Neuronal stem cell (in vitro differentiated cells): Measurements from ENCODE around the gene GRIK4.

ENCODE experiments used
- DNase-seq: peaks from one replicate; pipeline ENCODE4 v3.0.0-alpha.2; 2013; ENCODE audit warnings: low spot score
- H2AFZ ChIP-seq: one replicate; pipeline ENCODE4 v1.6.1; 2013; ENCODE audit warnings: mild to moderate bottlenecking, low read length, inconsistent platforms
- H2AK5ac ChIP-seq: 2 replicates; pipeline ENCODE4 v1.6.1; 2013; ENCODE audit warnings: low read depth, mild to moderate bottlenecking, inconsistent platforms, low read length, moderate library complexity, mixed read lengths
- H2BK120ac ChIP-seq: 2 replicates; pipeline ENCODE4 v1.6.1; 2013; ENCODE audit warnings: low read depth, mild to moderate bottlenecking, inconsistent platforms, low read length, moderate library complexity, mixed read lengths
- H2BK12ac ChIP-seq: one replicate; pipeline ENCODE4 v1.6.1; 2013; ENCODE audit warnings: low read length, inconsistent platforms
- H2BK15ac ChIP-seq: 2 replicates; pipeline ENCODE4 v1.6.1; 2013; ENCODE audit warnings: mild to moderate bottlenecking, low read length, inconsistent platforms, mixed read lengths
- H2BK5ac ChIP-seq: one replicate; pipeline ENCODE4 v1.6.1; 2013; ENCODE audit warnings: inconsistent platforms, mild to moderate bottlenecking, low read length, moderate library complexity
- H3K14ac ChIP-seq: one replicate; pipeline ENCODE4 v1.6.1; 2013; ENCODE audit warnings: low read length, inconsistent platforms
- H3K18ac ChIP-seq: 2 replicates; pipeline ENCODE4 v1.6.1; 2013; ENCODE audit warnings: low read length, inconsistent platforms
- H3K23ac ChIP-seq: 2 replicates; pipeline ENCODE4 v1.6.1; 2013; ENCODE audit warnings: low read depth, mild to moderate bottlenecking, mixed read lengths, low read length, inconsistent platforms; ENCODE audit not compliant: poor library complexity
- H3K27ac ChIP-seq: replicated peaks from 3 replicates; pipeline ENCODE4 v1.5.1; 2013; ENCODE audit warnings: low read length, inconsistent platforms
- H3K27me3 ChIP-seq, 3 experiments: 2 replicates each; pipeline ENCODE4 v1.6.1; 2013; ENCODE audit warnings: low read length in 3 of 3, mild to moderate bottlenecking in 2 of 3, inconsistent platforms in 1 of 3, low read depth in 1 of 3, mixed read lengths in 1 of 3, moderate library complexity in 1 of 3; ENCODE audit not compliant: control insufficient read depth in 3 of 3, insufficient read depth in 3 of 3
- H3K36me3 ChIP-seq, 2 donors: replicated peaks in 1 of 2; 2 replicates each; pipeline ENCODE4 v1.6.1; 2013; ENCODE audit warnings: low read length in 2 of 2; ENCODE audit not compliant: control insufficient read depth in 2 of 2, insufficient read depth in 2 of 2
- H3K4ac ChIP-seq: 2 replicates; pipeline ENCODE4 v1.6.1; 2013; ENCODE audit warnings: inconsistent platforms, mild to moderate bottlenecking, low read length, moderate library complexity
- H3K4me1 ChIP-seq, 2 donors: 1 replicate in 1 of 2; 2 replicates in 1 of 2; pipeline ENCODE4 v1.6.1; 2013; ENCODE audit warnings: low read length in 2 of 2, low read depth in 1 of 2; ENCODE audit not compliant: control insufficient read depth in 2 of 2, insufficient read depth in 1 of 2
- H3K4me2 ChIP-seq: one replicate; pipeline ENCODE4 v1.6.1; 2013; ENCODE audit warnings: mild to moderate bottlenecking, low read length, inconsistent platforms; ENCODE audit not compliant: insufficient read depth, poor library complexity, severe bottlenecking
- H3K4me3 ChIP-seq, 2 donors: 2 replicates each; pipeline ENCODE4 v1.5.1; 2013; ENCODE audit warnings: low read length in 2 of 2, mild to moderate bottlenecking in 2 of 2, inconsistent platforms in 1 of 2, moderate library complexity in 1 of 2
- H3K79me1 ChIP-seq: one replicate; pipeline ENCODE4 v1.6.1; 2013; ENCODE audit warnings: low read depth, mild to moderate bottlenecking, inconsistent platforms, low read length, moderate library complexity
- H3K9ac ChIP-seq: one replicate; pipeline ENCODE4 v1.6.1; 2013; ENCODE audit warnings: mild to moderate bottlenecking, low read depth, low read length, inconsistent platforms; ENCODE audit not compliant: poor library complexity
- H3K9me3 ChIP-seq, 2 donors: replicated peaks in 1 of 2; 2 replicates each; pipeline versions ENCODE3 to v1.6.1; 2013; ENCODE audit warnings: low read length in 2 of 2, mild to moderate bottlenecking in 2 of 2, inconsistent platforms in 1 of 2, low read depth in 1 of 2, mixed read lengths in 1 of 2, moderate library complexity in 1 of 2; ENCODE audit not compliant: control insufficient read depth in 2 of 2, insufficient read depth in 1 of 2
- H4K8ac ChIP-seq: one replicate; pipeline ENCODE4 v1.6.1; 2013; ENCODE audit warnings: low read depth, mild to moderate bottlenecking, inconsistent platforms, low read length, moderate library complexity
- H4K91ac ChIP-seq: one replicate; pipeline ENCODE4 v1.6.1; 2013; ENCODE audit warnings: low read length, low read depth, mild to moderate bottlenecking, inconsistent platforms; ENCODE audit not compliant: poor library complexity
- WGBS, 2 donors: extraction: QIAGEN DNeasy Blood & Tissue Kit; methylation state at CpG; one replicate each; pipeline ENCODE4 v1.1.7; 2013; ENCODE audit warnings: missing lambda C conversion rate in 2 of 2, mixed read lengths in 1 of 2; ENCODE audit not compliant: insufficient read length in 2 of 2, insufficient replicate concordance in 1 of 2; ENCODE audit errors: extremely low coverage in 2 of 2; 5-methylcytosine and 5-hydroxymethylcytosine counted together

Gene GRIK4

DNA sequence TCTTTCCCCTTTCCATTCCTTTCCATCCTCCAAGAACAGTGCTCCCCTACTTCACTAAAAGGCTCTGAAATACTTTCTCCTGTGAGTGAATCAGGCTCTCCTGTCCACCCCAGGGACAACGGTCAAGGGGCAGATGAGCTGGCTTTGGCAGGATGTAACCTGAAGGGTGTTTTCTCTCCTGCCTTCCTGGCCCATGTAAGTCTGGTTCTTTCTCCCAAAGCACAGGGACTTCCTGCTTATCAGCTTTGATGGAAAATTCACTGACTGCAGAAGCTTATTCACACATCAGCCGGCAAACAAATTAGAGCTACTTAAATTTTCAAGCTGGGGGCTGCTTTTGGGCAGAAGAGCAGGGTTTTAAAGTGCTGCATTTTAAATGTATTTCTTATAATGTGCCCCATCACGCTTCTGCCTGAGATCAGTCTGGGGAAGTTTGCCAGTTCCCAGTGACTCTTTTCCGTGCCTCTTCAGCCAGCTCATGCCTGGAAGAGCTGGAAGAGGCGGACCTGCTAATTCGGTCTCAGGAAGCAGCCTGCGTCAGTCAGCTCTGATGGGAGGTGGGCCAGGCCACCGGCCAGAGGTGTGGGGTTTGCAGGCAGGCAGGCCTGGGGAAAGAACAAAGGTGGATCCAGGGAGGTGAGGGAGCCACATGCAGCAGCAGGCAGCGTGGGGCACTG lies 372.0 kb downstream of the GRIK4 start:
- no peaks in the 10 kb centered on the region for H3K27me3 ChIP-seq
- H2AK5ac ChIP-seq: no peak overlapping the region
- no peak overlapping the region for H3K18ac ChIP-seq
- H3K4me3 ChIP-seq: no peak overlapping the region
- H3K9me3 ChIP-seq: no peaks in the 10 kb centered on the region
- H3K36me3 ChIP-seq: no peaks in the 10 kb centered on the region
- H3K4ac ChIP-seq: no peak overlapping the region
- no peak overlapping the region for H2BK120ac ChIP-seq
- no peak overlapping the region for H4K91ac ChIP-seq
- H3K4me1 ChIP-seq: peaks cover 2 to 4% of the 10 kb centered on the region in 2 donors
- no peak overlapping the region for H3K27ac ChIP-seq
- H3K4me2 ChIP-seq: no peak overlapping the region
- H3K79me1 ChIP-seq: no peaks in the 10 kb centered on the region
- H4K8ac ChIP-seq: no peak overlapping the region
- H2BK5ac ChIP-seq: no peak overlapping the region
- H3K23ac ChIP-seq: no peak overlapping the region
- no CpG with 5 or more reads among the region's 9 CpGs for WGBS, 2 donors
- no peak overlapping the region for H2BK15ac ChIP-seq
- no peak overlapping the region for H3K14ac ChIP-seq
- DNase-seq: no peak
- no peak overlapping the region for H3K9ac ChIP-seq
- no peak overlapping the region for H2BK12ac ChIP-seq
- no peak overlapping the region for H2AFZ ChIP-seq

DNA sequence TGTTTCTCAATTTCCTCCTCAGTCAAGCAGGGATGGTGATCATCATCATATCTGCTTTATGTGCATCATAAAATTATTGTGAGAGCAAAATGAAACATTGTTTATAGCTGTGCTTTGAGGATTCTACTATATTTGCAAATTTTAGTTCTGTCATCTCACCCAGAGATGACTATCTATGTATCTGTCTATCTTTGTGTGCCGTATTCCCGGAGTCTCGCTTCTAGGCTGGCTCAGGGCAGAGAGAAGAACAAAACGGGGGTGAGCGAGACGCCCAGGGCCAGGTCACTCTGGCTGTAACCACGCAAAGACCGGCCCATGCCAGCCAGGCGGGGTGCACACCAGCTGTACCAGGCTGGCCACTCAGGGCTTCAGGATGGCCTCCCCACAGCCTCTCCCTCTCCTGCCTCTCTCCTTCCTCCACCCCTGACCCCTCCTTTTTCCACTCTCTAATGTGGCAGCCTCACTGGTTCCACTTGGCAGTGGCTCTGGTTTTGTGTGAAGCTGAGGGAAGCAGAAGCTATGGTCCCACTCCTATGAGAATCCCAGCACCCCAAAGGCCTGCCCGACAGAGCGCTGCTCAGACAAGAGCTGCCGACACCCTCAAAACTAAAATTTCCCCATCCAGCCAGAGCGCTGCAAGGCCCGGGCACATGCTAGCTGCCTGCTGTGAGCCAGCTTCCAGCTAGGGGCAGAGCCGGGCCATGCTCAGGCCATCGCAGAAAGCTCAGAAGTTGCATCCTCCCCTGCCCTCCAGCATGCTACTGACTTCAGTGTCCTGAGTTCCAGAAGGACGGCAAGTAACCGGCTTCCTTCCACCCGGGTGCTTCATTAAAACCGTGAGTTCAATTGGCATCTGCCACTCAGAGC lies 372.8 kb downstream of the GRIK4 start:
- Histone ChIP-seq H3K4me1 (peaks cover 2 to 4% of the 10 kb centered on the region in 2 donors), H3K4ac (no peak overlapping the region), H3K79me1 (no peaks in the 10 kb centered on the region), H3K27me3 (no peaks in the 10 kb centered on the region), H3K18ac (no peak overlapping the region), H4K8ac (peak overlapping the region; percentile 19), H3K23ac (no peak overlapping the region), H2BK15ac (no peak overlapping the region), H3K4me2 (no peak overlapping the region), H2BK12ac (no peak overlapping the region), H4K91ac (no peak overlapping the region), H3K9me3 (no peaks in the 10 kb centered on the region), H3K9ac (no peak overlapping the region), H2BK5ac (no peak overlapping the region), H3K36me3 (no peaks in the 10 kb centered on the region), H2AFZ (no peak overlapping the region), H3K4me3 (no peak overlapping the region), H3K14ac (no peak overlapping the region), H2BK120ac (no peak overlapping the region), H2AK5ac (no peak overlapping the region), H3K27ac (no peak overlapping the region)
- no CpG with 5 or more reads among the region's 20 CpGs for WGBS, 2 donors
- no peak for DNase-seq

DNA sequence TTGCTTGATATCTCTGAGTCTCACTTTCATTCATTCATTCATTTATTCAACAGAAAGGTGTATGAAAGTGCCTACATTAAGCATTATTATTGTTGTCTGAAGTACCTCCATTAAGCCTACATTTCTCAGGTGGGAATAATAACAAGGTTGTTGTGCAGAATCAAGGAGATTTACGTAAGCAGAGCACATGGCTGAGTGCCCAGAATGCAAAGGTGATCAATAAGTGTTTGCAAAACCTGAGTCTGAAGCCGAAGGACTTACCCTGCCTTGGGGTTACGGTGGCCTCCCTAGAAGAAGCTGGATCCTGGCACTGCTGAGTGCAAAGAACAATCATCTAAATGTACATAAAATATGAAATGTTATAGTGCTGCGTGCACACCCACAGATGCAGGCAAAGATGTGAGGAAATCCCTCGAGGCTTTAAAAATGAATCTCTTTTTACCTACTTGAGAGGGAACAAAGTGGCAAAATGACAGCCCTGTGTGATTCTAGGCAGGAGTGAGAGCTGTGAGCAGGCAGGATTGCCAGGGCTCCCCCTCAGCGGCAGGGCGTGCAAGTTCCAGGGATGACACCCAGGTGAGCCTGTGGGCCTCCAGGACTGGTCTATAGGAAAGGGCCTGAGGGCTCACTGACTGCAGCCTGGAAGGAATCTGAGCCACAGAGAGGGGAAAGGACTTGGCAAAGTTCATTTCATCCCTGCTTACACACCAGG lies 379.2 kb downstream of the GRIK4 start:
- Histone ChIP-seq H3K18ac (no peak overlapping the region), H2BK120ac (no peak overlapping the region), H2AFZ (no peak overlapping the region), H4K8ac (no peak overlapping the region), H3K36me3 (no peaks in the 10 kb centered on the region), H3K14ac (no peak overlapping the region), H3K79me1 (no peaks in the 10 kb centered on the region), H3K23ac (no peak overlapping the region), H3K4me3 (peak overlapping the region in 1 of 2 donors; percentile 43), H3K4me2 (no peak overlapping the region), H2AK5ac (no peak overlapping the region), H3K9me3 (no peaks in the 10 kb centered on the region), H3K4me1 (no peaks in the 10 kb centered on the region), H3K9ac (no peak overlapping the region), H2BK15ac (no peak overlapping the region), H2BK12ac (no peak overlapping the region), H3K27ac (no peak overlapping the region), H3K4ac (no peak overlapping the region), H3K27me3 (no peaks in the 10 kb centered on the region), H2BK5ac (no peak overlapping the region), H4K91ac (no peak overlapping the region)
- no peak for DNase-seq
- no CpG with 5 or more reads among the region's 7 CpGs for WGBS, 2 donors
